WTC11 (cell line): ENCODE results near the gene RBM8A. TPM values are rescaled to one million over a fixed set of nuclear protein-coding genes. Genes with fewer than 3 reads are reported as not detected.

Source experiments
- ATAC-seq: fragments of 200-7000 bp; cut with Tn5 transposase; 2 replicates; pipeline ENCODE4 v1.10.0; 2021; ENCODE audit warnings: mild to moderate bottlenecking, moderate library complexity
- CTCF ChIA-PET: fragments of 300-600 bp; sonication (Branson Sonifier 250); formaldehyde crosslinking; loops from one replicate; lab custom pipeline; 2021; ENCODE audit warnings: antibody characterized with exemption; lab: Charles Lee
- POLR2A ChIA-PET: fragments of 350-600 bp; sonication (Branson Sonifier 250); formaldehyde crosslinking; loops from one replicate; lab custom pipeline; 2021; ENCODE audit warnings: antibody characterized with exemption; lab: Charles Lee
- DNase-seq: peaks from one replicate; pipeline ENCODE4 v3.0.0; 2021; ENCODE audit warnings: low spot score
- H3K27ac Mint-ChIP-seq: 2 replicates; pipeline ENCODE4 v1.8.0; 2021; ENCODE audit warnings: mixed read lengths
- H3K27me3 Mint-ChIP-seq: 2 replicates; pipeline ENCODE4 v1.8.0; 2021; ENCODE audit warnings: low read depth, mild to moderate bottlenecking, moderate library complexity, mixed read lengths
- H3K36me3 Mint-ChIP-seq: 2 replicates; pipeline ENCODE4 v1.8.0; 2021; ENCODE audit warnings: mixed read lengths
- H3K4me1 Mint-ChIP-seq: 2 replicates; pipeline ENCODE4 v1.8.0; 2022; ENCODE audit warnings: mixed read lengths
- H3K4me3 Mint-ChIP-seq: 2 replicates; pipeline ENCODE4 v1.8.0; 2021; ENCODE audit warnings: mild to moderate bottlenecking, moderate library complexity, mixed read lengths
- H3K9me3 Mint-ChIP-seq: 2 replicates; pipeline ENCODE4 v1.8.0; 2021; ENCODE audit warnings: mixed read lengths
- AR ChIP-seq: fragments of 250-450 bp; sonication (Bioruptor Pico); IDR thresholded peaks from 2 replicates; pipeline ENCODE4 v1.9.0; 2021; ENCODE audit warnings: mild to moderate bottlenecking
- CBFB ChIP-seq: sonication (generic); formaldehyde crosslinking; IDR thresholded peaks from 2 replicates; pipeline ENCODE4 v1.8.1; 2022; ENCODE audit warnings: mild to moderate bottlenecking, low read depth, missing genetic modification reagents
- ELF4 ChIP-seq: sonication (generic); formaldehyde crosslinking; IDR thresholded peaks from 2 replicates; pipeline ENCODE4 v1.8.1; 2022; ENCODE audit warnings: low read depth, mild to moderate bottlenecking, moderate library complexity, missing genetic modification reagents
- GRHL2 ChIP-seq: fragments of 250-450 bp; sonication (Bioruptor Pico); IDR thresholded peaks from 2 replicates; pipeline ENCODE4 v1.8.0; 2022; ENCODE audit warnings: mild to moderate bottlenecking, moderate library complexity; ENCODE audit not compliant: insufficient replicate concordance, severe bottlenecking
- NFATC4 ChIP-seq: fragments of 250-450 bp; sonication (Bioruptor Pico); IDR thresholded peaks from 2 replicates; pipeline ENCODE4 v1.9.0; 2021; ENCODE audit warnings: mild to moderate bottlenecking
- NR3C1 ChIP-seq: sonication (generic); formaldehyde crosslinking; conservative IDR thresholded peaks from 2 replicates; pipeline ENCODE4 v1.8.1; 2023; ENCODE audit warnings: low read depth, mild to moderate bottlenecking, missing genetic modification reagents
- SMAD3 ChIP-seq: sonication (generic); formaldehyde crosslinking; IDR thresholded peaks from 2 replicates; pipeline ENCODE4 v1.8.0; 2022; ENCODE audit warnings: missing genetic modification reagents, mild to moderate bottlenecking, borderline replicate concordance
- SOX15 ChIP-seq: fragments of 250-450 bp; sonication (Bioruptor Pico); IDR thresholded peaks from 2 replicates; pipeline ENCODE4 v1.9.0; 2021; ENCODE audit warnings: mild to moderate bottlenecking
- ZNF219 ChIP-seq: sonication (generic); formaldehyde crosslinking; IDR thresholded peaks from 2 replicates; pipeline ENCODE4 v1.8.0; 2023; ENCODE audit warnings: missing genetic modification reagents, mild to moderate bottlenecking, borderline replicate concordance
- ZNF416 ChIP-seq: fragments of 250-450 bp; sonication (Bioruptor Pico); IDR thresholded peaks from 2 replicates; pipeline ENCODE4 v1.9.0; 2021; ENCODE audit warnings: mild to moderate bottlenecking, inconsistent platforms
- total RNA-seq: library from RNA; stranded (reverse); gene quantifications from 3 replicates; pipeline ENCODE4 v1.2.3, GENCODE V29; 2021
- TF ChIP-seq, protein P1 (sequence below): sonication (generic); formaldehyde crosslinking; IDR thresholded peaks from 2 replicates; pipeline ENCODE4 v1.8.1; 2023; ENCODE audit warnings: mild to moderate bottlenecking, missing genetic modification reagents, borderline replicate concordance
- TF ChIP-seq, protein P2 (sequence below): sonication (generic); formaldehyde crosslinking; IDR thresholded peaks from 2 replicates; pipeline ENCODE4 v1.8.0; 2022; ENCODE audit warnings: missing genetic modification reagents
- TF ChIP-seq, protein P3 (sequence below): sonication (generic); formaldehyde crosslinking; IDR thresholded peaks from 2 replicates; pipeline ENCODE4 v1.8.0; 2022; ENCODE audit warnings: mild to moderate bottlenecking, missing genetic modification reagents

The RBM8A gene
- total RNA-seq, 1 experiment from 2014 or later: 199 TPM

GRCh38 chr1:145886816-145887215, 40.5 kb downstream of the RBM8A start (continued):
- TF ChIP-seq, protein P1, sequence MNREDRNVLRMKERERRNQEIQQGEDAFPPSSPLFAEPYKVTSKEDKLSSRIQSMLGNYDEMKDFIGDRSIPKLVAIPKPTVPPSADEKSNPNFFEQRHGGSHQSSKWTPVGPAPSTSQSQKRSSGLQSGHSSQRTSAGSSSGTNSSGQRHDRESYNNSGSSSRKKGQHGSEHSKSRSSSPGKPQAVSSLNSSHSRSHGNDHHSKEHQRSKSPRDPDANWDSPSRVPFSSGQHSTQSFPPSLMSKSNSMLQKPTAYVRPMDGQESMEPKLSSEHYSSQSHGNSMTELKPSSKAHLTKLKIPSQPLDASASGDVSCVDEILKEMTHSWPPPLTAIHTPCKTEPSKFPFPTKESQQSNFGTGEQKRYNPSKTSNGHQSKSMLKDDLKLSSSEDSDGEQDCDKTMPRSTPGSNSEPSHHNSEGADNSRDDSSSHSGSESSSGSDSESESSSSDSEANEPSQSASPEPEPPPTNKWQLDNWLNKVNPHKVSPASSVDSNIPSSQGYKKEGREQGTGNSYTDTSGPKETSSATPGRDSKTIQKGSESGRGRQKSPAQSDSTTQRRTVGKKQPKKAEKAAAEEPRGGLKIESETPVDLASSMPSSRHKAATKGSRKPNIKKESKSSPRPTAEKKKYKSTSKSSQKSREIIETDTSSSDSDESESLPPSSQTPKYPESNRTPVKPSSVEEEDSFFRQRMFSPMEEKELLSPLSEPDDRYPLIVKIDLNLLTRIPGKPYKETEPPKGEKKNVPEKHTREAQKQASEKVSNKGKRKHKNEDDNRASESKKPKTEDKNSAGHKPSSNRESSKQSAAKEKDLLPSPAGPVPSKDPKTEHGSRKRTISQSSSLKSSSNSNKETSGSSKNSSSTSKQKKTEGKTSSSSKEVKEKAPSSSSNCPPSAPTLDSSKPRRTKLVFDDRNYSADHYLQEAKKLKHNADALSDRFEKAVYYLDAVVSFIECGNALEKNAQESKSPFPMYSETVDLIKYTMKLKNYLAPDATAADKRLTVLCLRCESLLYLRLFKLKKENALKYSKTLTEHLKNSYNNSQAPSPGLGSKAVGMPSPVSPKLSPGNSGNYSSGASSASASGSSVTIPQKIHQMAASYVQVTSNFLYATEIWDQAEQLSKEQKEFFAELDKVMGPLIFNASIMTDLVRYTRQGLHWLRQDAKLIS (CRISPR knock-in tag): no peak
- TF ChIP-seq, all 79 proteins: peak for 0

DNA sequence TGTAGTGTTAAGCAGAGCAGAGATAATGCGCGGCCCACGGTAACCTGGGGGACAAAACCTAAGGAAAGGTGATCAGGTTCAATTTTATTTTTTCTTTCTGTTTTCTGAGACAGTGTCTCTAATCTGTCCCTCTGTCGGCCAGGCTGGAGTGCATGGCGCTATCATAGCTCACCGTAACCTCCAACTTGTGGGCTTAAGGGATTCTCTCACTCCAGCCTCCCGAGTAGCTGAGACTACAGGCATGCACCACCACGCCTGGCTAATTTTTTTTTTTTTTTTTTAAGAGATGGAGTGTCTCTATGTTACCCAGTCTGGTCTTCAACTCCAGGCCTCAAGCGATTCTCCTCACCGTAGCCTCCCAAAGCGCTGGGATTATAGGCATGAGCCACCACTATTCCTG, 40.9 kb downstream of the RBM8A start:
- Mint-ChIP-seq H3K36me3 (no peaks in the 10 kb centered on the region), H3K27me3 (peaks cover 35% of the 10 kb centered on the region), H3K4me3 (peak overlapping the region; percentile 79), H3K4me1 (peaks cover 19% of the 10 kb centered on the region), H3K27ac (no peak overlapping the region), H3K9me3 (no peaks in the 10 kb centered on the region)
- ChIA-PET POLR2A (interaction anchor here (0.6 to 2.0 kb wide), 2 partner anchors 14 to 27 kb away, joined by 4 to 10 read pairs; partner anchors contain the start of gene PIAS3), CTCF (interaction anchor here (1.1 to 3.3 kb wide), 11 partner anchors 14 to 121 kb away, joined by 3 to 40 read pairs (median 7); partner anchors contain the start of genes ANKRD34A, ITGA10, NUDT17 and PIAS3)
- DNase-seq: no peak
- peak; percentile 2 for ATAC-seq
- TF ChIP-seq, protein P1 (CRISPR knock-in tag): no peak
- TF ChIP-seq ZNF219 (no peak), NFATC4 (CRISPR knock-in tag) (no peak), SOX15 (no peak), SMAD3 (CRISPR knock-in tag) (no peak), GRHL2 (no peak), AR (CRISPR knock-in tag) (no peak), ELF4 (CRISPR knock-in tag) (no peak), ZNF416 (CRISPR knock-in tag) (no peak), CBFB (CRISPR knock-in tag) (no peak), NR3C1 (CRISPR knock-in tag) (no peak)
- TF ChIP-seq, protein P2, sequence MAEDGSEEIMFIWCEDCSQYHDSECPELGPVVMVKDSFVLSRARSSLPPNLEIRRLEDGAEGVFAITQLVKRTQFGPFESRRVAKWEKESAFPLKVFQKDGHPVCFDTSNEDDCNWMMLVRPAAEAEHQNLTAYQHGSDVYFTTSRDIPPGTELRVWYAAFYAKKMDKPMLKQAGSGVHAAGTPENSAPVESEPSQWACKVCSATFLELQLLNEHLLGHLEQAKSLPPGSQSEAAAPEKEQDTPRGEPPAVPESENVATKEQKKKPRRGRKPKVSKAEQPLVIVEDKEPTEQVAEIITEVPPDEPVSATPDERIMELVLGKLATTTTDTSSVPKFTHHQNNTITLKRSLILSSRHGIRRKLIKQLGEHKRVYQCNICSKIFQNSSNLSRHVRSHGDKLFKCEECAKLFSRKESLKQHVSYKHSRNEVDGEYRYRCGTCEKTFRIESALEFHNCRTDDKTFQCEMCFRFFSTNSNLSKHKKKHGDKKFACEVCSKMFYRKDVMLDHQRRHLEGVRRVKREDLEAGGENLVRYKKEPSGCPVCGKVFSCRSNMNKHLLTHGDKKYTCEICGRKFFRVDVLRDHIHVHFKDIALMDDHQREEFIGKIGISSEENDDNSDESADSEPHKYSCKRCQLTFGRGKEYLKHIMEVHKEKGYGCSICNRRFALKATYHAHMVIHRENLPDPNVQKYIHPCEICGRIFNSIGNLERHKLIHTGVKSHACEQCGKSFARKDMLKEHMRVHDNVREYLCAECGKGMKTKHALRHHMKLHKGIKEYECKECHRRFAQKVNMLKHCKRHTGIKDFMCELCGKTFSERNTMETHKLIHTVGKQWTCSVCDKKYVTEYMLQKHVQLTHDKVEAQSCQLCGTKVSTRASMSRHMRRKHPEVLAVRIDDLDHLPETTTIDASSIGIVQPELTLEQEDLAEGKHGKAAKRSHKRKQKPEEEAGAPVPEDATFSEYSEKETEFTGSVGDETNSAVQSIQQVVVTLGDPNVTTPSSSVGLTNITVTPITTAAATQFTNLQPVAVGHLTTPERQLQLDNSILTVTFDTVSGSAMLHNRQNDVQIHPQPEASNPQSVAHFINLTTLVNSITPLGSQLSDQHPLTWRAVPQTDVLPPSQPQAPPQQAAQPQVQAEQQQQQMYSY (CRISPR knock-in tag): no peak
- TF ChIP-seq, protein P3, sequence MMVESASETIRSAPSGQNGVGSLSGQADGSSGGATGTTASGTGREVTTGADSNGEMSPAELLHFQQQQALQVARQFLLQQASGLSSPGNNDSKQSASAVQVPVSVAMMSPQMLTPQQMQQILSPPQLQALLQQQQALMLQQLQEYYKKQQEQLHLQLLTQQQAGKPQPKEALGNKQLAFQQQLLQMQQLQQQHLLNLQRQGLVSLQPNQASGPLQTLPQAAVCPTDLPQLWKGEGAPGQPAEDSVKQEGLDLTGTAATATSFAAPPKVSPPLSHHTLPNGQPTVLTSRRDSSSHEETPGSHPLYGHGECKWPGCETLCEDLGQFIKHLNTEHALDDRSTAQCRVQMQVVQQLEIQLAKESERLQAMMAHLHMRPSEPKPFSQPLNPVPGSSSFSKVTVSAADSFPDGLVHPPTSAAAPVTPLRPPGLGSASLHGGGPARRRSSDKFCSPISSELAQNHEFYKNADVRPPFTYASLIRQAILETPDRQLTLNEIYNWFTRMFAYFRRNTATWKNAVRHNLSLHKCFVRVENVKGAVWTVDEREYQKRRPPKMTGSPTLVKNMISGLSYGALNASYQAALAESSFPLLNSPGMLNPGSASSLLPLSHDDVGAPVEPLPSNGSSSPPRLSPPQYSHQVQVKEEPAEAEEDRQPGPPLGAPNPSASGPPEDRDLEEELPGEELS (CRISPR knock-in tag): no peak
